HepG2 (cell line): ENCODE results near the gene STC2. TPM values are rescaled to one million over a fixed set of nuclear protein-coding genes. Genes with fewer than 3 reads are reported as not detected.

ENCODE experiments used
- ATF6 ChIP-seq: sonication (generic); formaldehyde crosslinking; conservative IDR thresholded peaks from 2 replicates; pipeline ENCODE4 v1.4.0; 2020; ENCODE audit warnings: missing genetic modification reagents
- HNRNPLL ChIP-seq: fragments of 200-400 bp; formaldehyde crosslinking; IDR thresholded peaks from 2 replicates; pipeline ENCODE4 v1.6.1; 2017; ENCODE audit warnings: mild to moderate bottlenecking, low read depth, low read length; ENCODE audit not compliant: poor library complexity, severe bottlenecking
- JARID2 ChIP-seq: sonication (generic); formaldehyde crosslinking; IDR thresholded peaks from 2 replicates; pipeline ENCODE4 v1.8.1; 2023; ENCODE audit warnings: missing genetic modification reagents, inconsistent platforms; ENCODE audit not compliant: insufficient replicate concordance
- MED1 ChIP-seq: sonication (generic); formaldehyde crosslinking; IDR thresholded peaks from 2 replicates; pipeline ENCODE4 v1.4.0; 2020; ENCODE audit warnings: missing genetic modification reagents
- MTF2 ChIP-seq: sonication (generic); formaldehyde crosslinking; IDR thresholded peaks from 2 replicates; pipeline ENCODE4 v1.5.0; 2020; ENCODE audit warnings: missing genetic modification reagents, borderline replicate concordance
- MXD4 ChIP-seq: IDR thresholded peaks from 2 replicates; pipeline ENCODE4 v1.6.1; 2016; ENCODE audit warnings: mild to moderate bottlenecking, missing biosample characterization, missing genetic modification reagents
- NR2F6 ChIP-seq, 2 experiments: IDR thresholded peaks; 2 replicates each; pipeline ENCODE4 v1.6.1; 2016; ENCODE audit warnings: antibody characterized with exemption in 1 of 2, mild to moderate bottlenecking in 1 of 2
- SNAPC4 ChIP-seq: sonication (generic); formaldehyde crosslinking; IDR thresholded peaks from 2 replicates; pipeline ENCODE4 v1.4.0; 2020; ENCODE audit warnings: mild to moderate bottlenecking, missing genetic modification reagents
- ZBTB4 ChIP-seq: sonication (generic); formaldehyde crosslinking; IDR thresholded peaks from 2 replicates; pipeline ENCODE4 v1.4.0; 2020; ENCODE audit warnings: missing genetic modification reagents, mild to moderate bottlenecking, borderline replicate concordance
- ZMYM4 ChIP-seq: sonication (generic); formaldehyde crosslinking; IDR thresholded peaks from 2 replicates; pipeline ENCODE4 v1.8.1; 2023; ENCODE audit warnings: mild to moderate bottlenecking, missing genetic modification reagents
- ZNF280B ChIP-seq: sonication (generic); formaldehyde crosslinking; IDR thresholded peaks from 2 replicates; pipeline ENCODE4 v1.5.0; 2020; ENCODE audit warnings: missing genetic modification reagents, mild to moderate bottlenecking, borderline replicate concordance
- ZNF441 ChIP-seq: sonication (generic); formaldehyde crosslinking; IDR thresholded peaks from 2 replicates; pipeline ENCODE4 v1.7.0; 2021; ENCODE audit warnings: missing genetic modification reagents, borderline replicate concordance
- ZNF513 ChIP-seq: sonication (generic); formaldehyde crosslinking; conservative IDR thresholded peaks from 2 replicates; pipeline ENCODE4 v1.5.0; 2020; ENCODE audit warnings: missing genetic modification reagents
- polyA plus RNA-seq, 8 experiments: library from polyadenylated mRNA; depleted of rRNA in 3 of 8; stranded (reverse) in 7 of 8; unstranded in 1 of 8; fragments of >200 nt; fragmentation: Illumina TruSeq in 4 of 8; extraction: Trizol in 4 of 8; gene quantifications; 2 replicates each; pipeline versions ENCODE4 v1.2.1 to v1.2.3, GENCODE V29; 2011 to 2016; ENCODE audit warnings: low read depth in 4 of 8, missing spikeins in 1 of 8, mixed read lengths in 1 of 8; ENCODE audit not compliant: insufficient read depth in 1 of 8
- total RNA-seq, 5 experiments: library from RNA; depleted of rRNA; stranded (reverse); fragments of >200 nt; fragmentation: Illumina TruSeq; extraction: Trizol; gene quantifications; 2 replicates each; pipeline ENCODE4 v1.2.3, GENCODE V29; 2016; ENCODE audit warnings: low read depth in 1 of 5

Gene STC2
- total and polyA plus RNA-seq, 2 of the 13 experiments (the other 11 are each of a cell fraction or from before 2014, with no cell fraction given): 27.1 to 69.2 TPM

GRCh38 chr5:173329491-173330337 is 1.5 kb upstream of the STC2 start (continued):
- TF ChIP-seq MED1: peak; percentile 79
- TF ChIP-seq NR2F6 (IDR thresholded peaks at IDR 0.05): no peak
- peak; percentile 69; the same call in 1 of the 2 replicates for TF ChIP-seq NR2F6 (CRISPR knock-in tag; IDR thresholded peaks at IDR 0.05)
- no peak for TF ChIP-seq ZNF280B (CRISPR knock-in tag)
- TF ChIP-seq ZNF441 (CRISPR knock-in tag): no peak
- TF ChIP-seq ZBTB4 (CRISPR knock-in tag): no peak
- peak; percentile 36; the same call in 1 of the 2 replicates for TF ChIP-seq MXD4
- TF ChIP-seq ATF6 (CRISPR knock-in tag): no peak
- 0 out of 2 replicates have a peak, but pooled peaks have one; percentile 62 for TF ChIP-seq MTF2 (CRISPR knock-in tag)
- TF ChIP-seq ZNF513 (CRISPR knock-in tag): no peak
- no peak for TF ChIP-seq SNAPC4
- peak; percentile 83 for TF ChIP-seq ZMYM4 (CRISPR knock-in tag)
- no peak for TF ChIP-seq JARID2
- peak; percentile 54 for TF ChIP-seq HNRNPLL
